IPS DF 19.7 (cell line): ENCODE measurements around the gene POU3F2.

ENCODE experiments used
- DNase-seq: peaks from one replicate; pipeline ENCODE4 v3.0.0-alpha.2; 2013; ENCODE audit warnings: low read depth, low spot score

POU3F2 gene

DNA sequence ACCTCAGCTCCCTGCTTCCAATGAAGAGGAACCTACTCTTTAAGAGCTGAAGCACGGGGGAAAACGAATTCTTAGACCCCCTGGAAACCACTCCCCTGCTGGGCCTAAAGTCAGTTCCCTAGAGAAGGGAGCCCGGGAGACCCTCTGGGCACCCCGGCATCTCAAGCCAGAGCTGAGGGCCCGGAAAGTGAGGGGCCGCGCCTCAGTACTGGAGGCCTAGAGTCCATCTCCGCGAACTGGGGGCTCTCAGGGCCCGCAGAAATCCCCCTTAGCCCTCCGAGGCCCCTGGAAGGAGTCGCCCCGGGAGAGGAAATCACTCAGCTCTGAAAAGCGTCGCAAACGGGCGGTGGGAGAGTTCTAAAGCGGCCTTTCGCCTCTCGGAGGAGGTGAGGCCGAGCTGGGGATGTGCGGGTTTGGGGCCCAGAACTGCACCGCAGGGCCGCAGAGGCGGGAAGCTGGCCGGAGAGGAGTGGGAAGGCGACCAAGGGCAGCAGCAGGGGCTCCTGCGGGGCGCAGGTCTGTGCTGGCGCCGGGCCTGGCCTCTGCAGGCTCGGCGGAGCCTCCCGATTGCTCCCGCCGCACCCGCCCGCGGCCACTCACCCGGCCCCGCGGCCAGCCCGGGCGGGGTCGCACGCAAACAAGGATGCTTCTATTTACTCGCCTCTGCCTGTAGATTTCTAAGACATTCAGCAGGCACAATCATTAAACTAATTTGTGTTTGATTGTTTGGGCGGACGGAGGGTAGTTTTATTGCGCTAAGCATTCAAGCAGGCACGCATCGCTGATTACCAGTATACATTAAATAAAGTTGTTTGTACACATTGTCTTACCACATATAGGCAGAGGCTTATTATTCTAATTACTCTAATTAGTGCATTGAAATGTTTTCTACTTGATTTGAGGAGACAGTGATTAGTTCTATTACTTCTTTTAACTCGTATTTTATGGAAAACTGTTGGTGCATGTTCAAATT is 9.2 kb downstream of the POU3F2 start:
- no peak for DNase-seq

DNA sequence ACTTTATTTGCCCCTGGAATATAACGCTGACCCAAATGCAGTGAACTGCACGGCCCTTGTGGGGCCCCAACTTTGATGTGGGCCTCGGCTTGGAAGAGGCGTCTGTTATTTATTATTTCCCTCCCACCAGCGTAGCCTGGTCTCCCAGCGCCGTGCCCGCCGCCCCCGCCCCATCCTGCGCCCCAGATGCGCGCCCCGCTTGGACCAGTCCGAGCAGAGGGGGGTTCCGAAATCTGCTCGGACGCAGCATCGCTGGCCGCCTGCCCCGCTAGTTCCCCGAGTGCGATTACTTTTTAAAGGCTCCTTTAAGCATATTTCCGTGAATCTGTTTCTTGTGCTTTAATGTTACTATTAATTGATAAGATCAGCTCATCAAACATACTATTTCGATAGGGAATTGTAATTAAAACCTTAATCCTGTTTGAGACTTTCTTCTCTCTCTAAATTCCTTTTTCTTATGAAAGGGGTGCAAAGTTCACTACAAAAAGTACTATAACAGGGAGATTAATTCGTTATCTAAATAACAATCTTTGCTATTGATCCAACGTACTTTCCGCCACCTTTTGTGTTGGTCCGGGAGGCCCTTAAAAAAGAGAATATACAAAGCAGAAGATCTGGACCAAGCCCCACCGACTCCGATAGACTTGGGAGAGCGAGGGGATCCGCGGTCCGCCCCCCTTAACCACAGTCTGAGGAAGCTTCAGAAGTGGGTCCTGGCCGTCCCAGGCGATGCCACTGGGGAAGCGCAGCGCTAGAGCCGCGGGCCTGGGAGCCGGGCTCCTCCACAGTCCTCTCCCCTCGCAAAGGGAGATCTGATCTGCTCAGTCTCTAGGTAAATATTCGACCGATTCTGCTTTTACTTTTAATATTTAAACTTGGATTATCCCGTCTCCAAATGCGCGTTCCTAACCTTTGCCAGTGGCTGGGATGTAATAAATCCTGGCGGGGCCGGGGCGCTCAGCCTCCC is 10.2 kb downstream of the POU3F2 start:
- no peak for DNase-seq

DNA sequence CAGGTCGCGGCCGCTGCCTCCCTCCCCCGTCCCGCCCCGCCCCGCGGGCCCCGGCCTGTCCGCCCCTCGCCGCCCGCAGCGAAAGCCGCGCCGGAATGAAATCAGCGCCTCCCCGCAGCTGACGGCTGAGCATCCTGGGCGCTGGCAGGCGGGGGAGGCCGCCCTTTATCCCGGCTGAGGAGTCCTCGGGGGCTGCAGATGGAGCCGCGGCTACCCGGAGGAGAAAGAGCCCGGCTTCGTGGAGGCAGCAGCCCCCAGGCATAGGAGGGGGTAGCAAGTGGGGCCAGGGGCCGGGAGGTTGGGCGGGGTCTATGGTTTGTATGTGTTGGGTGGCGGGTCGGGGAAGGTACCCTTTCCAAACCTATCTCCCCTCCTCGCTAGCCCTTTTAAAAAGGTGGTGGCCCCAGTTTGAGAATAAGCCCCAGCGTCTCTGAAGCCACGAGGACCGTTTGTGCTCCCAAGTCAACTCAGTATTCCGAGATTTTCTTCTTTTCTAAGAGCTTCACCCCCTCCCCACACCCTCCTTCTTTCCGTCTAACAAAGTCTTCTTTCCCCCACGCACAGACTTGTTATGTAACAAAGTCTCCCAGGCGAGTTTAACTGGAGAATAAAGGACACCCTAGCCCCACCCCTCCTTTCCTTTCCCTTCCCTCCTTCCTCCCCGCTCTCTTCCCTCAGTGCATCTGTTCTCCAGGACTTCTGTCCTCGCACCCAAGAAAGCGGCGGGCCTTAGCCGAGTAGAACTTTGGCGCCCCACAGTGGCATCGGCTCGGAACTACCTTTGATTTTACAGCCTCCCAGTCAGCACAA is 11.0 kb downstream of the POU3F2 start:
- no peak for DNase-seq

DNA sequence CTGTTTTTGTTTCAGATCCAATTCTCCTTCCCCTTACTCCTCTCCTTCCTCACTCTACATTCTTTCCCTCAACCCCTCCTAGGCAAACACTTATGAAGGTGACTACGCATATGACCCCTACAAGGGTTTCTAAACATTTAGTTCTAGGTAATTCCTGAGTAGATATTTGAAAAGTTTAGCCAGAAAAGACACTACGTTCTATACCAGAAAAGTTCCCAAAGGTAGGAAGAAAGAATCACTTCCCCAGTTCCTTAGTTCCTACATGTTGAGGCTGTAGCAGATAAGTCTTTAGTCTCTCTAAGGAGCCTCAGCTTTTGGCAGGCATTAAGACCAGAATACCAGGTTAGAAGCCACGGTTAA is 11.6 kb downstream of the POU3F2 start:
- DNase-seq, result no peak

DNA sequence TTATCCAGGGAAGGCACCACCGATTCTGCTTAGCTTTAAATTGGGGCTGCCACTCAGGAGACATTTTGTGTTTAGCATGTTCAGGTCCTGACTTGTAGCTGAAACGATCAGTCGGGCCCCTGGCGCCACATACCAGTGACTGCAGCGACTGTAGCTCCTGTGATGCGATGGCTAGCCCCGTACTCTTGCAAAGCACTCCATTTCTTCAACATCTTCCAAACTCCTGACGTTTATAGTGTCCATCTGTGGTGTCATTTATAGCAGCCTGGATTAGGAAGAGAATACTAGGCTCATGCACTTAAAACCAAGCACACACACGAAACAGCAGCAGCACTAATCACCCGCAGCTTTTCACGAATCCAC is 13.0 kb downstream of the POU3F2 start:
- no peak for DNase-seq

DNA sequence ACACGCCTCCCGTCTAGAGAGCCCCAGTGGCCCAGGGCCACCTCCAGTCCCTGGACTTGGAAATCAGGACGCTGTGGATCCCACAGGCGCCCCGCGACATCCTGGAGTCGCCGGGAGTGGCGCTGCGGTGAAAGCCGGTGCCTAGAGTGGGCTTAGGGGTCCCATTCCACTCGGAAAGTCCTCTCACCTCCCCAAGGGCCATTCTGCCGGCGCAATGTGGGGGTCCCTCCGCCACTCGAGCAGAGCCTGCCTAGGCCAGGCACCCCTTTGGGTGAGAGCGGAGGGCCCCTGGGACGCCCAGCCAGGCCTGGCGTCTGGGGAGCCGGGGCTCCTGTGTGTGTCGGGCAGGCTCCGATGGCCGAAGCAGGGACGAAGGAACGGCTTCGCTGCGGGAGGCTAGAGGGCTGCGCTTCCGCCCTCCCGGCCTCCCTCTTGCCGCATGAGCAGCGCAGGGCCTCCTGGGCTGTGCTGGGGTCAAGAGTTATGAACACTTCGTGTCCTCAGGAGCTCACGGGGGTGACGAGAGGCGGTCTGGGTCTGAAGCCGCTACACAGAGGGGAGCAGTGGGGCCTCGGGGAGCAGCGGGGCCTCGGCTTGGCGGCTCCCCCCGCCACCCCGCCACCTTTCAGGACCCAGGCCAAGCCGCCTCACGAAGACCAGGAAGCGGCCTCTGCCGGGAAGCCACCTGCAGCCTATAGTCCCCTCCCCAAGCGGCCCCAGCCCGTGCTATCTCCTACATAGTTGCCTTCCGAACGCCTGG is 13.6 kb downstream of the POU3F2 start:
- no peak for DNase-seq

DNA sequence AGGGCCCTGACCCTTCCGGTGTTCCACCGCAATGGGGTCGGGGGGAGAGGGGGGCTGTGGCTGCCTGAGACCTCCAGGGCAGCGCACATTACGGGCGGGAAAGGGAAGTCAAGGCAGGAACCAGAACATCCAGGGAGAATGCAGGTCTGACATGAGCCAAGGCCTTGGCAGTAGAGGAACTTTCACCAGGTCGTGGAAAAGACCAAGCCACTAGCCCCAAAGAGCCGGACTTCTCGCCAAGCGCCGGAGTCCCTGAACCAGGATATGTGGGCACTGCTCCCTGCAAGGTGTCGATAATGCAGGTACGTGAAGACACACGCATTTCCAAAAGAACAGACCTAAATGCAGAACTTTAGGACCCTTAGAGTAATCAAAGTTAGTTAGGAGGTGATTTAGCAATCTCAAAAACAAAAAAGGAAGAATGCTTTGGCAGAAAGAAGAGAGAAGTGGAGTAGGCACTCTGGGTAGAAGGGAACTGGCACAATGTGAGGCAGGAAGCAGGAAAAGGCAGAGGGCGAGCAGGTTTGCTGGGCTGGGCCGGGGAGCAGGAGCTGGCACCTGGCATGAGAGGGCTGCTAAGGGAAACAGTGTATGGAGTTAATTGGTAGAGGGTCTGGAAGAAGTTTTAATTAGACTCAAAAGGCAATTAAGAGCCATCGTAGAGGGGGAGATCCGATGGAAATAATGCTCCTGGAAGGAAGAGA is 14.3 kb downstream of the POU3F2 start:
- no peak for DNase-seq

DNA sequence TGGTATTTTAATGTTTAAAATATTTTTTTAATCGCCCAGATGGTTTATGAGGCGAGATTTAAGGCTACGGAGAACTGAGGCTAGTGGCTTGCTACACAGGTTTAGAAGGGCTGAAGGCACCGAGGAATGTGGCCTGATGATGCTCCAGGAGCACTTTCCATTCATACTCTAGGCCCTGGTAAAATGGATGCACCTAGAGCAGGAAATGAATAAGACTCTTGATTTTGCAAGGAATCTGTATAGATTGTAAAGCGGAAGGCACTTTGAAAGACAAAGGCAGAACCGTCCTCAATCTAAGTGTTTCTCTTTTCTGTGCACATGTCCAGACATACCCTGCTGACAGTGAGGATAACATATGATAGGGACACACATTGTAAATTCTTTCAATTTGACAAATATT is 30.1 kb downstream of the POU3F2 start:
- no peak for DNase-seq

DNA sequence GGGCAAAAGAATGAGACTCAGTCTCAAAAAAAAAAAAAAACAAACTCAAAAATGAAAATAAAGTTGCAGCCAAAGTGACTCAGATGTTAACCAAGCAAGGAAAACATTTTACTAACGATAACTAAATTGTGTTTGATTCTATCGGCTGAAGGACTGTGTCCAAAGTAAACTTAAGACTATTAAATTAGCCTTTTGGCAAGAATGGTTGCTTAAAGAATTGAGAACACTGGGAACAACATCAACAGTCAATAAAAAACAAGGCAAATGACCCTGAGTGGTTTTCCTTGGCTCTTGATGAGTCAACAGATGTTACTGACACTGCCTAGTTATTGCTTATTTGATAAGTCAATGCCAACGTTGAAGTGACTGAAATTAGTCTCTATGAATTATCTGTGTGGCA is 36.7 kb downstream of the POU3F2 start:
- no peak for DNase-seq

DNA sequence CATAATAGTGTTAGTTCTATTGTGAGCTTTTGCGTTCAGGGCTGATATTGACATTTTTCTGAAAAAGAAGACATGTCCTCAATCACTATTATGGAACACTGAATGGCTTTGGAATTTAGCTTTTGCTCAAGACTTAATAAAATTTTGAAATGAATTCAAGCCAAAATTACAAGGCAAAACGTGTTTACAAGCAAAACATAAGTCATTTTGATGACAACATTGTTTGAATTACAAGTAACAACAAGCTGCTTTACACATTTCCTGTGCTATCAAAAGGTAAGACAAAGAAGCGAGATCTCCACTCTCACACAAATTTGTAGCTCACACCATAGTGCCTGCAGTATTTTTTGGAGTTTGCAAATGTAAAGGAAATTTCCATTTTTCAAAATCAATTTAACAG is 37.4 kb downstream of the POU3F2 start:
- no peak for DNase-seq

DNA sequence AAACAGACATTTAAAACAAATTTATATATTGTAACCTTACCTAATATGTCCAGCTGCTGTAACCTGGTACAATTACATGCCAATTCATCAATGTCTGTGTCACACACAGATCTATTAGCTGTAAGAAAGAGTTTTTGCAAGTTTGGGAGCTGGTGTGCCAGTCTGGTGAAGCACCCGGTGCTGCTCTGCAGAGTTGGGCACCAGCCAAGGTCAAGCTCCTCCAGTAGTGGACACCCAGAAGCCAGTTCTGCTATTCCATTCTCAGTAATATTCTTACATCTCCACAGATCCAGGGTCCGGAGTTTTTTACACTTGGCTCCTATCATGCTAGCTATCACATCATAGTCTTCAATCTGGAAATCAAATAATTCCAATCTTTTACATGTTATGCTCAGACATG is 41.0 kb downstream of the POU3F2 start:
- no peak for DNase-seq

DNA sequence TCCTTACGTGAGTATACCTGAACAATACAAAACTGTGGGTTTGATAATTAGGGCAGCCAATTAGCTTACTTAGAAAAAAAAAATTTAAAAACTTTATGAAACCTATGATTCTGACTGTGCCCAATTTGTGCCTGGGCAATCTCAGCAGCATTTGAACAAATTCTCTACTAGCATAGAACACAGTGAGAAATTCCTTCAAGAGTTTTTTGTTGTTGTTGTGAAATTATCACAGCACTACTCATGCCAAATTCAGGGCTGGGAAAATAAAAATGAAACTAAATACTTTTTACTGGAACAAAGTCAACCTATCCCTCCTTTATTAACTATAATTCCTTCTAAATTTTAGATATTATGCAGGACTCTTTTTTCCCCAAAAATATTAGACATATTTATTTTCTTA is 42.9 kb downstream of the POU3F2 start:
- DNase-seq, result no peak

DNA sequence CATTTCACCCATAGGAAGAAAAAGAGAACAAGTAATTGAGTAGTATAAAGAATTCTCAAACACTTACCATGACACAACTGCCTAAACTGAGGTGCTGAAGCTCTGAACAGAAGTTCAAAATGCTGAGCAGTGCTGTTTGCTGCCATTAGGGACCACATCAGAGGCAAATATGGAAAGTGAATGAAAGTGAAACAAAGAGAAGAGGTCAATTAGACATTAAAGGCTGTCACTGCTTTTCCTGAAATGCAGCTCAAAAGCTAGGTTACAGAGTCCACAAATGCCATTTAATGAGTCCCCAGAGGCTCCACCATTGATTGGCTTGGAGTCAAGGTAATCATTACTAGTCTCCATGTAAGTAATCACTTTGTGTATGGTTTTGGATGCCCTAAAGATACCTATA is 46.1 kb downstream of the POU3F2 start:
- DNase-seq, result no peak

DNA sequence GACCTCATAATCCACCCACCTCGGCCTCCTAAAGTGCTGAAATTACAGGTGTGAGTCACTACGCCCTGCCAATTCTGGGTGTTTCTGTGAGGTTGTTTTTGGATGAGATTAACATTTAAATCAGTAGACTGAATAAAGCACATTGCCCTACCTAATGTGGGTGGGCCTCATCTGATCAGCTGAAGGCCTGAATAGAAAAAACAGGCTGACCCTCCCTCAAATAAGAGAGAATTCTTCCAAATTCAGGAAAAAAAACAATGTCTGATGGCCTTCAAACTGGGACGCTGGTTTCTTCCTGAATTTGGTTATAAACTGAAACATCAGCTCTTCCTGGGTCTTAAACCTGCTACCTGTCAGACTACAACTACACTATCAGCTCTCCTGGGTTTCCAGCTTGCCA is 51.0 kb downstream of the POU3F2 start:
- DNase-seq, result no peak

DNA sequence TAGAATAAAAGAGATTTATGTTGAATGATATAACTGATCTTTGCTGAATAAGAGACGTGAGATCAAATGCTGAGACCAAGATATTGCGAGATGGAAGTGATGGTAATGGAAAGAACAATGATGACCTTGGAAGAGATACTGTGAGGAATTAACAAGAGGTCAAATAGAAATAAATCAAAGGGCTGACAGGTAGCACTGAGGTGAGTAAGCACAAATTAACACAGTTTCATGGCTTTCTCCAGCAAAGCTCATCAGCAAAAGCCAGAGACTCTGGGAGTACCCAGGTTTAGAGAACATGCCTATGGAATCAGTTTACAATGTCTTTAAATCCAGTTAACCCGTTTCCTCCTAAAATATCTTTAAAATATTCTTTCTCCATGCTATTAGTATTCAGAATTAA is 53.3 kb downstream of the POU3F2 start:
- no peak for DNase-seq
